ENCODE measurements around the gene CFP. TPM values are rescaled to one million over a fixed set of nuclear protein-coding genes. Genes with fewer than 3 reads are reported as not detected.

The CFP gene
- total and polyA plus RNA-seq, 2 experiments from 2014 or later: 0.17 to 0.23 TPM

- no peak for DNase-seq (ENCODE audit: low spot score)
- no peaks in the 10 kb centered on the region for H4K20me1 ChIP-seq (ENCODE audit: insufficient read depth, poor library complexity, severe bottlenecking)
- no peaks in the 10 kb centered on the region for H3K9me3 ChIP-seq (ENCODE audit: low read depth)
- 79% methylated on average over 5 of the region's 5 CpGs for WGBS (ENCODE audit: low lambda C conversion rate, missing lambda C conversion rate)
- H3K27me3 ChIP-seq: no peaks in the 10 kb centered on the region
- TF ChIP-seq CTCF (IDR thresholded peaks at IDR 0.05; ENCODE audit: poor library complexity) (no peak), EZH2 (IDR thresholded peaks at IDR 0.05; ENCODE audit: borderline replicate concordance) (no peak), EZH2phosphoT487 (IDR thresholded peaks at IDR 0.05; ENCODE audit: low read depth, severe bottlenecking, unreplicated experiment) (no peak)
- H3K4me3 ChIP-seq: no peak overlapping the region
- H3K9me2 ChIP-seq (replicated peaks; ENCODE audit: insufficient read depth): no peaks in the 10 kb centered on the region
- no peaks in the 10 kb centered on the region for H3K79me2 ChIP-seq
- H2AFZ ChIP-seq: no peak overlapping the region
- peaks cover 3% of the 10 kb centered on the region for H3K4me1 ChIP-seq (ENCODE audit: insufficient read depth)
- no peak overlapping the region for H3K27ac ChIP-seq
- H3K36me3 ChIP-seq (replicated peaks; ENCODE audit: insufficient read depth, low read depth): no peaks in the 10 kb centered on the region
- no peak overlapping the region for H3K4me2 ChIP-seq
Measured at GRCh38 chrX:47590984-47591383, 38.7 kb downstream of the CFP start.

GRCh38 chrX:47587906-47588735 is 41.6 kb downstream of the CFP start:
- H3K4me3 ChIP-seq: no peak overlapping the region
- H2AFZ ChIP-seq: no peak overlapping the region
- no peaks in the 10 kb centered on the region for H3K27me3 ChIP-seq

GRCh38 chrX:47587091-47587891 is 42.4 kb downstream of the CFP start:
- TF ChIP-seq EZH2 (IDR thresholded peaks at IDR 0.05; ENCODE audit: borderline replicate concordance) (no peak), CTCF (IDR thresholded peaks at IDR 0.05; ENCODE audit: poor library complexity) (no peak)
- Histone ChIP-seq H2AFZ (no peak overlapping the region), H4K20me1 (ENCODE audit: insufficient read depth, poor library complexity, severe bottlenecking) (no peaks in the 10 kb centered on the region), H3K27ac (no peak overlapping the region), H3K9me2 (replicated peaks; ENCODE audit: insufficient read depth) (no peaks in the 10 kb centered on the region), H3K9me3 (ENCODE audit: low read depth) (no peaks in the 10 kb centered on the region), H3K27me3 (no peaks in the 10 kb centered on the region), H3K4me3 (no peak overlapping the region), H3K4me2 (no peak overlapping the region), H3K79me2 (no peaks in the 10 kb centered on the region), H3K36me3 (replicated peaks; ENCODE audit: insufficient read depth, low read depth) (no peaks in the 10 kb centered on the region), H3K4me1 (ENCODE audit: insufficient read depth) (no peaks in the 10 kb centered on the region)
- 56% methylated on average over 4 of the region's 4 CpGs for WGBS (ENCODE audit: low lambda C conversion rate, missing lambda C conversion rate)
- DNase-seq (ENCODE audit: low spot score): no peak

More at GRCh38 chrX:47587906-47588735, 41.6 kb downstream of the CFP start:
- H3K9me2 ChIP-seq (replicated peaks; ENCODE audit: insufficient read depth): no peaks in the 10 kb centered on the region
- H3K4me2 ChIP-seq: no peak overlapping the region
- H4K20me1 ChIP-seq (ENCODE audit: insufficient read depth, poor library complexity, severe bottlenecking): no peaks in the 10 kb centered on the region
- no peak overlapping the region for H3K27ac ChIP-seq
- peak; percentile 13 for DNase-seq (ENCODE audit: low spot score)
- no peaks in the 10 kb centered on the region for H3K79me2 ChIP-seq
- WGBS (ENCODE audit: low lambda C conversion rate, missing lambda C conversion rate): 73% methylated on average over 16 of the region's 16 CpGs
- no peak for TF ChIP-seq EZH2phosphoT487 (IDR thresholded peaks at IDR 0.05; ENCODE audit: low read depth, severe bottlenecking, unreplicated experiment)
- H3K4me1 ChIP-seq (ENCODE audit: insufficient read depth): no peaks in the 10 kb centered on the region
- no peaks in the 10 kb centered on the region for H3K36me3 ChIP-seq (replicated peaks; ENCODE audit: insufficient read depth, low read depth)
- H3K9me3 ChIP-seq (ENCODE audit: low read depth): no peaks in the 10 kb centered on the region

Data from hepatocyte (in vitro differentiated cells).